Natural killer cell (primary cell): ENCODE measurements around the gene GBP6. TPM values are rescaled to one million over a fixed set of nuclear protein-coding genes. Genes with fewer than 3 reads are reported as not detected.
A peak's percentile ranks its signal among the peaks of the same experiment; 100 is the strongest.

Experiments used
- ATAC-seq, 3 donors: fragments of 150-1000 bp in 2 of 3; fragments of 200-7000 bp in 1 of 3; cut with Tn5 transposase; 1 replicate in 1 of 3; 2 replicates in 2 of 3; pipeline ENCODE4 v1.10.0; 2021; ENCODE audit warnings: mild to moderate bottlenecking in 2 of 3, moderate library complexity in 2 of 3
- DNase-seq, 2 donors: peaks; one replicate each; pipeline versions ENCODE4 v3.0.0 to v3.0.0-alpha.2; 2013 to 2021; ENCODE audit warnings: mixed read lengths in 1 of 2
- H3K27ac ChIP-seq: one replicate; pipeline ENCODE4 v1.5.1; 2013; ENCODE audit warnings: mild to moderate bottlenecking, low read length
- H3K27me3 ChIP-seq: one replicate; pipeline ENCODE4 v1.6.1; 2013; ENCODE audit warnings: low read length; ENCODE audit not compliant: control insufficient read depth, insufficient read depth
- H3K36me3 ChIP-seq: one replicate; pipeline ENCODE4 v1.6.1; 2013; ENCODE audit warnings: low read length; ENCODE audit not compliant: control insufficient read depth, insufficient read depth
- H3K4me1 ChIP-seq: one replicate; pipeline ENCODE4 v1.6.1; 2013; ENCODE audit warnings: low read length; ENCODE audit not compliant: control insufficient read depth, insufficient read depth
- H3K4me3 ChIP-seq: one replicate; pipeline ENCODE4 v1.5.1; 2013; ENCODE audit warnings: low read length
- H3K9me3 ChIP-seq: one replicate; pipeline ENCODE4 v1.6.1; 2013; ENCODE audit warnings: low read length; ENCODE audit not compliant: control insufficient read depth, insufficient read depth
- H3K27ac Mint-ChIP-seq, 2 donors: one replicate each; pipeline ENCODE4 v1.8.0; 2022; ENCODE audit warnings: mild to moderate bottlenecking in 2 of 2, mixed read lengths in 2 of 2, moderate library complexity in 1 of 2
- H3K27me3 Mint-ChIP-seq, 2 donors: one replicate each; pipeline ENCODE4 v1.8.0; 2022; ENCODE audit warnings: low read depth in 2 of 2, mixed read lengths in 2 of 2
- H3K36me3 Mint-ChIP-seq: one replicate; pipeline ENCODE4 v1.8.0; 2022; ENCODE audit warnings: mixed read lengths
- H3K4me1 Mint-ChIP-seq, 2 donors: one replicate each; pipeline ENCODE4 v1.8.0; 2022; ENCODE audit warnings: mixed read lengths in 2 of 2
- H3K4me3 Mint-ChIP-seq: one replicate; pipeline ENCODE4 v1.8.0; 2022; ENCODE audit warnings: mild to moderate bottlenecking, moderate library complexity, mixed read lengths
- H3K9me3 Mint-ChIP-seq, 2 donors: one replicate each; pipeline ENCODE4 v1.8.0; 2022; ENCODE audit warnings: mixed read lengths in 2 of 2
- CTCF ChIP-seq: fragments of 200-600 bp; IDR thresholded peaks from one replicate; pipeline ENCODE4 v1.8.0; 2022; ENCODE audit warnings: antibody characterized with exemption
- WGBS: methylation state at CpG from one replicate; pipeline ENCODE4 v1.1.7; 2013; ENCODE audit warnings: missing lambda C conversion rate; ENCODE audit not compliant: insufficient coverage; 5-methylcytosine and 5-hydroxymethylcytosine counted together
- intact Hi-C: fragments of 100-400 bp; cut with micrococcal nuclease; formaldehyde crosslinking; loops from one replicate; pipeline ENCODE4 v1.14.2; 2022
- total RNA-seq, 4 donors: library from RNA; stranded (reverse); fragments of 120-200 nt in 1 of 4; gene quantifications; one replicate each; pipeline versions ENCODE4 v1.2.3 to v1.2.4, GENCODE V29; 2013 to 2022

Gene GBP6, protein sequence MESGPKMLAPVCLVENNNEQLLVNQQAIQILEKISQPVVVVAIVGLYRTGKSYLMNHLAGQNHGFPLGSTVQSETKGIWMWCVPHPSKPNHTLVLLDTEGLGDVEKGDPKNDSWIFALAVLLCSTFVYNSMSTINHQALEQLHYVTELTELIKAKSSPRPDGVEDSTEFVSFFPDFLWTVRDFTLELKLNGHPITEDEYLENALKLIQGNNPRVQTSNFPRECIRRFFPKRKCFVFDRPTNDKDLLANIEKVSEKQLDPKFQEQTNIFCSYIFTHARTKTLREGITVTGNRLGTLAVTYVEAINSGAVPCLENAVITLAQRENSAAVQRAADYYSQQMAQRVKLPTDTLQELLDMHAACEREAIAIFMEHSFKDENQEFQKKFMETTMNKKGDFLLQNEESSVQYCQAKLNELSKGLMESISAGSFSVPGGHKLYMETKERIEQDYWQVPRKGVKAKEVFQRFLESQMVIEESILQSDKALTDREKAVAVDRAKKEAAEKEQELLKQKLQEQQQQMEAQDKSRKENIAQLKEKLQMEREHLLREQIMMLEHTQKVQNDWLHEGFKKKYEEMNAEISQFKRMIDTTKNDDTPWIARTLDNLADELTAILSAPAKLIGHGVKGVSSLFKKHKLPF
- total RNA-seq = under 1 TPM; 0.23 to 0.40 (median 0.39) TPM
- total RNA-seq (2013) = 0.47 TPM

DNA sequence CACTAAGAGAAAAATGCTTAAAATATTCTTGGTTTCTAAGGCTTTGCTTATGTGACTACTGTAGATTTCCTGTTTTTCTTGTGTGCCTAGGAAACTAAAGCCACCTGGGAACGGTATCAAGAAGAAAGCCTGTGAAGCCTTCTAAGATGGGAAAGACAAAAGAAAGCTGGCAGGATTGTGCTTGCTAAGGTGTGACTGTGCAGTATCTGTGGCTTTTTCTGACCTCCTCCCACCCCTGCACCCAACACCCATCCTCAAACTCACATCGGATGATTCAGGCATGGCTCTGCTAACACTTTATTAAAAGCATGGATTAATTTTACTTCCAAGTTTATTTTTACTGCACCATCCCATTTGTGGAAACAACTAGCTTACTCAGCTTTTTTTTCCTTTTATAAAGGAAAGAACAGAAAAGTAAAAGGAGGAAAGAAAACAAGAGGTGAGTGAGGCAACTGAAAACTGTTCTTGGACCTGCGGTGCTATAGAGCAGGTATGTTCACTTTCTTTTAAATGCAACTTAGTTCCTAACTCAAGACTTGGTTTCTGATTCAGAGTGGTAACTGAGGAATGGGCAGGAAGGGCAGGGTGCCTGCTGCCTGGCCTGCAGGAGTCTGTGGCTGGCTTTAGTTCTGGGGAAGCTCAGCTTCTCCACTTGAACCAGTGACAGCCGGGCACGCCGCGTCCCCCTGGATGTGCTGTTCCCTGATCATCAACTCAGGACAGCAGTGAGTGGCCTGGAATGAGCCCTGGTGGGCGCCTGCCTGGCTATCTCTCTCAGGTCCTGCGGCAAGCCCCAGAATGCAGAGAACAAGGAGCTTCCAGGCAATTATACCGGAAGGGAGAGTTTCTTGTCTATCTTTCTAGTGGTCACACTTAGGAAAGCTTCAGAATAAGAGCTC is at the start of gene GBP6:
Gene GBP6 (plus strand): TSS at position 422 of the 899 bp plus-strand sequence. CDS start 4,493 bp downstream, outside the sequence.
- H3K4me3 ChIP-seq = no peak within 1 kb of the TSS
- Mint-ChIP-seq H3K27ac (peak within 1 kb of the TSS in 1 of 2 donors; percentile 16), H3K36me3 (no peaks in the 10 kb centered on the region), H3K4me3 (no peak within 1 kb of the TSS), H3K4me1 (peaks cover 9 to 13% of the 10 kb centered on the region in 2 donors), H3K9me3 (no peaks in the 10 kb centered on the region), H3K27me3 (peaks cover 2 to 14% of the 10 kb centered on the region in 2 donors)
- no peak for ATAC-seq
- H3K9me3 ChIP-seq = no peaks in the 10 kb centered on the region
- H3K4me1 ChIP-seq = no peaks in the 10 kb centered on the region
- H3K27me3 ChIP-seq = no peaks in the 10 kb centered on the region
- intact Hi-C loops = no loop called here
- TF ChIP-seq CTCF = no peak
- no peaks in the 10 kb centered on the region for H3K36me3 ChIP-seq
- no peak within 1 kb of the TSS for H3K27ac ChIP-seq
- DNase-seq = no peak
- 83% methylated on average over 10 of the region's 10 CpGs for WGBS

DNA sequence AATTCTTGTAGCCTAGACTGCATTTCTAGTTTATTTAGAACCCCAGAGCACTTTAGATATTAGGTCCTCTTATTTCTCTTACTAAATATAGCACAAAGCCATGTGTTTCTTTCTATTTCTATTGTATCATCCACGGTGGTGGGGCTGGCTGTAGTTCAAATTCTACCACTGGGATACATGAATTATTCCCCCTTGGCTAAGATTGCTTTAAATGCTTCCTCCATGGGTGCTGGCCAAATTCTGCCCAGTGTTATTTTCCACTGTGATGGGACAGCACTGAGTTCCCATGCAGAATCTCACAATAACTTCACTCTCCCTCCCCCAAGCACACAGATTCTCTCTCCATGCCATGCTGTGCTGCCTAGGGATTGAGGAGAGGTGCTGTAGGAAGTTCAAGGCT is 41.5 kb upstream of the GBP6 start:
- peaks cover 47% of the 10 kb centered on the region for H3K36me3 Mint-ChIP-seq
- peaks cover 6 to 11% of the 10 kb centered on the region in 2 donors for H3K9me3 Mint-ChIP-seq
- no peak for DNase-seq
- Histone ChIP-seq H3K4me1 (no peaks in the 10 kb centered on the region), H3K36me3 (no peaks in the 10 kb centered on the region), H3K27ac (no peak overlapping the region), H3K9me3 (peaks cover 4% of the 10 kb centered on the region), H3K27me3 (no peaks in the 10 kb centered on the region), H3K4me3 (no peak overlapping the region)
- no peak overlapping the region for H3K4me3 Mint-ChIP-seq
- no peak for ATAC-seq
- peaks cover 4 to 5% of the 10 kb centered on the region in 2 donors for H3K4me1 Mint-ChIP-seq
- 58% methylated on average over 1 of the region's 1 CpG for WGBS
- TF ChIP-seq CTCF = no peak
- intact Hi-C loops = no loop called here
- no peak overlapping the region for H3K27ac Mint-ChIP-seq
- H3K27me3 Mint-ChIP-seq = peaks cover 0 to 2% of the 10 kb centered on the region in 2 donors

GRCh38 chr1:89331890-89332289 is 32.0 kb upstream of the GBP6 start:
- H3K4me1 ChIP-seq = no peaks in the 10 kb centered on the region
- 94% methylated on average over 2 of the region's 2 CpGs for WGBS
- H3K36me3 ChIP-seq = no peaks in the 10 kb centered on the region
- no peak overlapping the region for H3K4me3 ChIP-seq
- intact Hi-C loops = no loop called here
- no peaks in the 10 kb centered on the region for H3K27me3 ChIP-seq
- H3K36me3 Mint-ChIP-seq = no peaks in the 10 kb centered on the region
- no peak overlapping the region for H3K27ac Mint-ChIP-seq
- TF ChIP-seq CTCF = no peak
- H3K4me1 Mint-ChIP-seq = peaks cover 0 to 4% of the 10 kb centered on the region in 2 donors
- no peak overlapping the region for H3K27ac ChIP-seq
- no peaks in the 10 kb centered on the region for H3K9me3 Mint-ChIP-seq
- no peaks in the 10 kb centered on the region for H3K27me3 Mint-ChIP-seq
- no peaks in the 10 kb centered on the region for H3K9me3 ChIP-seq
- ATAC-seq (no peak), DNase-seq (no peak)
- no peak overlapping the region for H3K4me3 Mint-ChIP-seq
